Posterior vena cava (tissue), 2 donors: ENCODE measurements around the gene UNK. TPM values are rescaled to one million over a fixed set of nuclear protein-coding genes. Genes with fewer than 3 reads are reported as not detected.

Source experiments
- DNase-seq: peaks from one replicate; pipeline ENCODE4 v3.0.0-alpha.2; 2020; ENCODE audit warnings: low spot score
- intact Hi-C, 2 donors: fragments of 100-400 bp; cut with DNase I; formaldehyde crosslinking; loops; one replicate each; pipeline versions ENCODE4 v1.14.1 to v1.14.2; 2022 to 2023
- total RNA-seq, 2 donors: library from RNA; stranded (reverse); fragmentation: NEBNext Ultra II Directional; extraction: Animal tissue kit (Norgen Biotek cat#: 25700); gene quantifications; one replicate each; pipeline ENCODE4 v1.2.1, GENCODE V29; 2021
- donor health status: DM: yes; HTN: yes; CAD: no.
- donor health status: DM: yes; HTN: yes; CAD: no.

Gene UNK
- total RNA-seq, 2 donors from 2014 or later, result 23.3 to 32.9 TPM

DNA sequence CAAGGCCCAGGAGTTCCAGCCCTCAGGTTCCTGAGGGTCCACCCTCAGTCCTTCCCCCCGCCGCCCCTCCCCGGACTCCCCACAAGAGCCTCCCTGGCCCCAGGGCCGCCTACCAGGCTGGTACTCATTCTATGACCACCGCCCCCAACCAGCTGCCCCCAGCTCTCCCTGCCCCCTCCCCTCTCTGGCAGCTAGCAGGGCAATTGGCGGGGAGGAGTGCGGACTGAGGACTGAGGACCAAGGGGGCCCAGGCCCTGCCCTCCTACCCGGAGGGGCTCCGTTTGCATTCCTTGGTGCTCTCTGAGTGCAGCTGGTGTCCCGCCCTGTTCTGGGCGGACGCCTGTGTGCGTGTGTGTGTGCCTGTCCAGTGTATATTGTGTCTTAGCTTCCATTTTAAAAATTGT lies 40.5 kb downstream of the UNK start:
- intact Hi-C loops, result loop anchor here in 1 of 2 donors (5.0 kb wide), 1 partner anchor 38 kb away; no protein-coding TSS in a partner anchor
- peak; percentile 66 for DNase-seq

DNA sequence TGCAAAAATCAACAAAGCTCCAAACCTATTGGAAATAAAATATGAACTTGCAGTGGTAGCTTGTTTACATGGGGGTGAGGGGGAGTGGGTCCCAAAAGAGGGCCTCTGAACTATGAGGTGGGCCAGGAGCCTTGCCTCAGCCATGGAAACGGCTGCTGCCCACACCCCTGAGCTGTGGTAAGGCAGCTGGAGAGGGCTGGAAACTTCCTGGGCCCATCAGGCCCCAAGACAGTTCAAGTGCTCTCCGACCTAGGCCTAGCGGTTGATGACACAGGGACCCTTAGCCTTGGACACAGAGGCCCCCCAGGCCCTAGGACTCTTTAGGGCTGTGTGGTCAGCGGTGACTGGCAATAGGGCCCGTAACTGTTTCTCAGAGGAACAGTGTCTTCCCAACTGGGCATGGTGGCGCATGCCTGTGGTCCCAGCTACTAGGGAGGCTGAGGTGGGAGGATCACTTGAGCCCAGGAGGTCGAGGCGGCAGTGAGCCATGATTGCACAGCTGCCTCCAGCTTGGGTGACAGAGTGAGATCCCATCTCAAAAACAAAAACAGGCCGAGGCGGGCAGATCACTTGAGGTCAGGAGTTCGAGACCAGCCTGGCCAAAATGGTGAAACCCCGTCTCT lies 41.3 kb downstream of the UNK start:
- intact Hi-C loops, result loop anchor here in 1 of 2 donors (5.0 kb wide), 1 partner anchor 39 kb away; no protein-coding TSS in a partner anchor
- no peak for DNase-seq

DNA sequence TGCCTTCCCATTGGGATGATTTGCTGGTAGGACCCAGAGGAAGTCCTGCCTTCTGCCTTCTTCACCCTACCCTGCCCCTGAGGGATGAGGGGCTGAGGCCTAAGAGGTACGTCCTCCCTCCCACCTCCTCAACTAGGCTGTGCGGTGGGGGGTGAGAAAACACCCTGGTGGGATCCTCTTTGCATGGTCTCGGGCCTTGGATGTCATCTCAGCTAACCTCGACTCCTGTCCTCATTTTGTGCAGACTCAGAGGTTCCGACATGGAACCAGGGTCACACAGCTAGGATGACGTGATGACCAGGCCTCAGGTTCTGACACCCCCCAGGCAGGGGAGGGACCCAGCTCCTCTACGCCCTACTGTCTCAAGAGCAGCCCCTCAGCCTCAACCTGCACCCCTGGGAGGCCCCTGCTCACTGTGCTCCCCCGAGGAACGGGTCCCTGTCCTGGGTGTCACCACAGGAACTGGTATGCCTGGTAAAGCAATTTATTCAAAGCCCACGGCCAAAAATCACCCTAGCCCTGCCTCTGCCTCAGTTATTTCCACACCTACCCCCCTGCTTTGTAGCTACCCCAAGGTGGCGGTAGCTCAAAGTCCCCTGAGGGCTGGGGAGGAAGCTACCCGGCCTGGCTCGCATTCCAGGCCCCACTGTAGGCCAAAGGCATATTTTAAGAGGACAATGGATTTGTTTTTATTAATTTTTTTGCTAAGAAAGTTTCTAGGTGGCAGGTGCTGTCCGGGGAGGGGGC lies 42.1 kb downstream of the UNK start:
- intact Hi-C loops, result loop anchor here in 1 of 2 donors (5.0 kb wide), 1 partner anchor 39 kb away; no protein-coding TSS in a partner anchor
- DNase-seq, result no peak

DNA sequence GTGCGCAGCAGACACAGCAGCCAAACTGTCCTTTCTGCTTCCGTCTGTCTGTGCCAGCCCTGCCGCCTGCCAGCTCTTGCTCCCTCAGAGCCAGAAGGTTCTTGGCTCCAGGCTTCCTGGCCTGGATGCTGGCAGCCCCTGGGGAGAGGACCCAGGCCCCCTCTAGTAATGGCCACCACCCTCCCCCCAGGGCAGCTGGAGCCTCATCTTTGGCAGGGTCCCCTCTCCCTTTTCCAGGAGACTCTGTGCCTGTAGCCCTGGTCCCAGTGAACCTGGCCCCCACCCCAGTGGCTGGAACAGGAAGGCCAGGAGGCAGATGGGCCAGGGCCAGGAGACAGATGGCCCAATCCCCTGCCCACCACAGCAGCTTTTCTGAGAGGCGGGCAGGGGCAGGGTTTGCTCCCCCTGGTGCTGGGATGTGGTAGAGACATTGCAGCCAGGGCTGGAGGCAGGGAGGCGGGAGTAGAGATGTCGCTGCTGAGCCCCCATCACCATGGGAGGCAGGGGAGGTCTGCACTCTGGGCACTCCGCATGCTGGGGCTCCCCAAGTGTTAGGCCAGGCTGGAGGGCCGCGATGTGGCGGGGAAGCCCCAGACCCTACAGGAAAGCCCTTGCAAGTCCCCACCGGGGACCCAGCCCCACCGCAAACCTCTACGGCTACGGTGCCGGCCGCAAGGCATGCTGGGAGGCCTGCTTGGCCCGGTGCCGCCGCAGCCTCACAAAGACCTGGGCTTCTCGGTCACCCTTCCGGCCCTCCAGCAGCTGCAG lies 42.9 kb downstream of the UNK start:
- DNase-seq, result peak; percentile 89
- intact Hi-C loops, result loop anchor here in 1 of 2 donors (5.0 kb wide), 1 partner anchor 40 kb away; no protein-coding TSS in a partner anchor

DNA sequence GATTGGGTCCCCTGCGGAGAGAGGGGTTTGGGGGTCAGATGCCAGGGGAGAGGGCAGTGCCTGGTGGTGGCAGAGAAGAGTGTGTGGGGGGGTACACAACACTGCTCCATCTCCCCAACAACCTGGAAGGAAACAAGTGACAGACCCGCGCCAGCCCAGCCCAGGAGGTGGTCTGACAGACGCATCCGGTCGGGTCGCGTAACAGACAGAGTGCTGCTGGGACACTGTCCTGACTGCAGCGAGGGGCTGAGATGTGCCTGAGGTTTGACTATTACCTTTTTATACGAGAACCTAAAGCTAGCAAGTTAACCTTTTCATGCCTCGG lies 43.4 kb downstream of the UNK start:
- DNase-seq, result no peak
- intact Hi-C loops, result loop anchor here in 1 of 2 donors (5.0 kb wide), 1 partner anchor 41 kb away; no protein-coding TSS in a partner anchor

DNA sequence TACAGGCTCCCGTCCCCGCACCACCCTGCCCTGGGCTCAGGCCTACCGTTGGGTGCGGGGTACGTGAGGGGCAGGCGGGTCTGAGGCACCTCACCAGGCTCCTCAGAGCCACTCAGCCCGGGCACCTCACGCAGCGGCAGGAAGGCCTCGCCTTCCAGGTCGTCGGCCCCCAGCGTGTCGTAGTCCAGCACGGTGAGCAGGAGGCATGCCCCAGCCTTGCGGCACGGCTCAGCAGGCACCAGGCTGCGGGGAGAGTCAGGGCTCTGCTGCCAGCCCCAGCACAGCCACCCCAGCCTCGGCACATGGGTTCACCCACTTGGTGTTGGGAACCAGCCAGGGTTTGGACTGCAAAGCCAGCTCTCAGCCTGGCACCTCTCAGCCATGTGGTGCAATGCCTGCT lies 44.1 kb downstream of the UNK start:
- no peak for DNase-seq
- intact Hi-C loops, result loop anchor here in 1 of 2 donors (5.0 kb wide), 1 partner anchor 41 kb away; no protein-coding TSS in a partner anchor

DNA sequence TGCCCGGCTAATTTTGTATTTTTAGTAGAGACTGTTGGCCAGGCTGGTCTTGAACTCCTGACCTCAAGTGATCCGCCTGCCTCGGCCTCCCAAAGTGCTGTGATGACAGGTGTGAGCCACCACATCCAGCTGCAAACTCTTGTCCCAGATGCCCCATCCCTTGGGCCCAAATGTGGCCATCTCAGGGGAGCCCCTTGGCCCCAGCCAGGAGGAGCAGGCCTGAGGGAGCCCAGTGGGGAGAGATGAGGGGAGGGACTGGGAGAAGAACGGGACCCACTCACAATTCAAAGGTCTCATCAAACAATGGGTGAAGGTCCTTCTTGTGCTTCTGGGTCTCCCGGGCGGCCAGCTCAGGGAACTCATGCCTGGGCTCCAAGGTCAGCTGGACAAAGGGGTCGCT lies 45.1 kb downstream of the UNK start:
- intact Hi-C loops, result loop anchor here in 1 of 2 donors (5.0 to 10.0 kb wide), 2 partner anchors 42 to 75 kb away; no protein-coding TSS in a partner anchor

DNA sequence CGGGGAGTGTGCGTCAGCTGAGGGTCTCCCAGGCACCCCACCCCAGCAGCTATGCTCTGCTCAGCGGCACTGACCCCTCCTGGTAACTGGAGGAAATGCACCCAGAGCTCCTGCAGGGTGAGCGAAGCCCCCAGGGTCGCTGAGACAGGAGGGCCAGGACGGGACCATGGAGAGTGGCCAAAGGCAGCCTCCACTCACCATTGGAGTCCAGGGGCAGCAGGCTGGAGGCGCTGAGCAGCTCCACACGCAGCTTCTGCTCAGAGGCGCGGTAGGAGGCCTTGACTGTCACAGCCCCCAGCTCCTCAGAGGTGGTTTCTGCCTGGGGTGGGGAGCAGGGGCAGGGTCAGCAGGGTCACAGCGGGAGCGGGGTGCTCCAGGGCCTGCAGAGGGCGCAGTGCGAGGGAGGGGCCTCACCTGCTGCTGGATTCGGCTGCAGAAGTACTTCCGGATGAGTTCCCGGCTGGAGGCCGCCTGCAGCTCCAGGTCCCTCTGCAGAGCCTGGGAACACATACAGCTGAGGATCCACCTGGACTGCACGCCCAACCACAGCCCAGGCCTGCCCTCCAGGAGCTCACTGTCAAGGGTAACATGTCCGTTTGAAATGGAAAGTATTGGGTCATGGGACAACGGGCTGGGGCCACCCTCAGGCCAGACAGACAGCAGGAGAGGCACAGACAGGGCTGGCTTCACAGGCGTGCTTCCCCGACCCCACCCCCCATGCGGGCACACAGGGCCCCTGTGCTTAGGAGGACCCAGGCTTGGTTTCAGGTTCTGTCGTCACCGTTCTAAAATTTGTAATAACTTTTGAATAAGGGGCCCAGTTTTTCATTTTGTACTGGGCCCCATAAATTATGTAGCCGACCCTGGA lies 45.8 kb downstream of the UNK start:
- DNase-seq, result no peak
- intact Hi-C loops, result loop anchor here in 1 of 2 donors (10.0 kb wide), 1 partner anchor 76 kb away; no protein-coding TSS in a partner anchor

More for the DNA sequence above, 45.1 kb downstream of the UNK start:
- DNase-seq, result no peak

DNA sequence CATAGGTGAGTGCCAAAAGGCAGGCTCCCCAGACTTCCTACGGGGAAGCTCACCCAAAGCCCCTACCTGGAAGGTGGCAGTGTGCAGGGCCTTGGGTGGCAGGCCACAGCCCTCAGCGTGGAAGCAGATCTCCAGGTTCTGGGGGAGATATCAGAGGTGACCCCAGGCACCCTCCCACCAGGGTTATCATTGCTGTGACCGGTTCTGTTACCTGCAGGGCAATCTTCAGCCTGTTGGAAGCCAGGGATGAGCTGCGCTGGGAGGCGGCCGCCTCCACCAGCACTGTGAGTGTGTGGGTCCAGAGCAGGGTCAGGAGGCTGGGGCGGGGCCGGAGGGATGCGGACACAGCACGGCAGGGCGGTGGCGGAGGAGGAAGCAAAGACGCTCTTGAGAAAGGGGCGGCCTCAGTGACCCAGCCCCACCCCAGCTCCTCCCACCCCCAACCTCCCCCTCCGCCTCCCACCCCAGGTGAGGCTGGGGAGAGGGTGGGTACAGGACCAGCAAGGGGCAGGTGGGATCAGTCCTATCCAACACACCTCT lies 46.5 kb downstream of the UNK start:
- intact Hi-C loops, result loop anchor here in 1 of 2 donors (10.0 kb wide), 1 partner anchor 76 kb away; no protein-coding TSS in a partner anchor
- DNase-seq, result no peak

DNA sequence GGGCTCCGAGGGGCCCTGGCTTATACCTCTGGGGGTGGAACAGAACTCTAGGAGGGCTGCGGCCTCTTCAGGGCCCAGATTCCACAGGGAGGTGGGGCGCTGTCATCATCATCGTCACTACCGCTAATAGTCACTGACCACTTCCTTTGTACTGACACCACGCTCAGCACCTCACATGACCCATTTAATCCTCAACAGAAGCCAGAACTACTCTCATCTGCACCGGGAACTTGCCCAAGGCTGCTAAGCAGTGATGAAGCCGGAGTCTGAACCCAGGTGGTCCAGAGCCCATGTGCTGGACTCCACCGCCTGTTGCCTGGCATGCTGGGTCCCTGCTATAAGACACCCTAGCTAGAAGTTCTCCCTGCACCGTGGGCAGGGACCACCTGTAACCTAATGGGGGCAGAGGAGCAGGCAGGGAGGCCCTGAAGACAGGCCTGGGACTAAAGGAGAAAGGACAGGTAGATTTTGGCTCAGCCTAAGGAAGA lies 47.6 kb downstream of the UNK start:
- no peak for DNase-seq
- intact Hi-C loops, result loop anchor here in 1 of 2 donors (10.0 kb wide), 1 partner anchor 77 kb away; no protein-coding TSS in a partner anchor

DNA sequence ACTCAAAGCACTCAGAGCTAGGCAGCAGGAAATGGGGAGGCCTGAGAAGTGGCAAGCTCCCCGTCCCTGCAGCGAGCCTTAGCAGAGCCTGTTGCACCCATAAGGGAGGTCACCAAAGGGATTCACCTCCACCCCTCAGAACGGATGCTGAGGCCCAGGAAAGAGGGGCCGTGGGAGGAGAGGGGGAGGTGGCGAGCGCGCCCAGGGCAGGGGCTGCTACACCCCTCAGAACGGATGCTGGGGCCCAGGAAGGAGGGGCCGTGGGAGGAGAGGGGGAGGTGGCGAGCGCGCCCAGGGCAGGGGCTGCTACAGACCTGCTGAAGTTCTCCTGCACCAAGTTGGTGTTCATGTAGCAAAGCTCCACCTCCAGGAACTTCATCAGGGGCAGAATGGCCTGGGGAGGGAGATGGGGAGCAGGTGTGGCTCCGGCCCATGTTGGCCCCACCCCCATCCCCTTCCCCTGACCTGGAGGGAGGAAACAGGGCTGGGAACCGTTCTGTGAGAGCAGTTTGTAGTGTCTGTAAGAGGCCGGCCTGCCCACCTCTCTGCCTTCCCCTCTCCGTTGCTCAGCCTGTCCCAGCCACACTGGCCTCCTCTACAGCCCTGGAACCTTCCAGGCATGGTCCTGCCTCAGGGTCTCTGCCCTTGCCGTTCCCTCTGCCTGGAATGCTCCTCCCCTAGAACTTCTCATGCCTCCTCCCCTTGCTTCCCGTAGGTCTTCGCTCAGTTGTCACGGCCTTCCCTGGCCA lies 48.2 kb downstream of the UNK start:
- no peak for DNase-seq
- intact Hi-C loops, result loop anchor here in 1 of 2 donors (10.0 kb wide), 1 partner anchor 78 kb away; no protein-coding TSS in a partner anchor

DNA sequence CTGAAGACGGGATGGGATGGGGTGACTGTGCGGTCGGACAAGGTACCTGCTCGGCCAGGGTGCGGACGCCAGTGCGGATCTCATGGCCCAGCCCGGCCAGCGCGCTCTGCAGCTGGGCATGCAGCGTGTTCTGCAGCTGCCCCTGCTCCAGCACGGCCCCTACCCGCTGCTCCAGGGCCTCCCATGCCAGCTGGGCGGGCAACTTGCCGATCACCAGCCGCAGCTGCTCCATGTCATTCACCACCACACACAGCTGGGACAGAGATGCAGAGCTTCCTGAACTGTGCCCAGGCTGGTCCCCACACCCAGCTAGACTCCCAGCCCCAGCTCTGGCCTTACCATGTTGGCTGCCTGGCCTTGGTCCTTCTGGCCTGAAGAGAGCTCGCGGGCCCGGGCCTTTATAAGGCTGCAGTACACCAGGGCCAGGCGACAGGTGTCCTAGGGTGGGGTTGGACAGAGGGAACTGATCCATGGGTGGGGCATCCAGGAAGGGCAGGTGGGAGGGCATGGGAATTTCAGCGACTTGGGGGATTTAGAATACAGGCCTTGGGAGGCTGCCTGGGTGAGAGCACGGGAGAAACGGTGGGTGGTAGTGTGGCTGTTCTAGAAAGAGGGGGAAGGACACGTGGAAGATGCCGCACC lies 49.8 kb downstream of the UNK start:
- intact Hi-C loops, result loop anchor here in 1 of 2 donors (10.0 kb wide), 1 partner anchor 80 kb away; no protein-coding TSS in a partner anchor
- no peak for DNase-seq

DNA sequence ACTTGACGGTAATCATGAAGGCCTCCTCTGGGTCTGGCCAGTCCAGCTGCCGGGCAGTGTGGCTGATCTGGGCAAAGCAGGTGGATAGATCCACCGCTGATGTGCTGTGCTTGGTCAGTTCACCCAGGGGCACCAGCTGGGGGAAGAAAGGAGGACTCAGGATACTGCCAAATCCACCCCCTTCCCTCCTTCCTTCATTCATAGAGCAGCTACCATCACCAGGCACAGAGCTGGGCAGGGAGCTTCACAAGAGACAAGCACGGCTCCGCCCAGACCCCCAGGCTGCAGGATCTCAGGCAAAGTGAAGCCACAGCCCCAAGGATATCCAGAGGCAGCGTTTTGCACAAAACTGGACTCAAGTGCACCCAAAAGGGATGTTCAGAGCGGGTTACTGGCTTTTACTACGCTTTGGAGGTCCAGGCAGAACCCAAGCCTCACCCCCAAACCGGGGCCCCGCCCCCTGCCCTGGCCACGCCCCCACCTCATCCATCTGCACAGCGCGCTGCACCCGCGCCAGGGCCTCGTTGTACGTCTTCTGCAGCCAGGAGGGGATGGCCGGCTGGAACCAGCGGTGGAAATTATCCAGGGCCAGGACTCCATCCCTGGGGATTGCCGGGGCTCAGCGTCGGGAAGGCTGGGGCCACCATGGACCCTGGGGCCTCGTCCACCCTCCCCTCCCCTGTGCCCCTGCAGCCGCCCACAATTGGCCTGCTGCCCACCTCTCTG lies 50.5 kb downstream of the UNK start:
- intact Hi-C loops, result loop anchor here in 1 of 2 donors (5.0 to 10.0 kb wide), 2 partner anchors 43 to 80 kb away; no protein-coding TSS in a partner anchor
- DNase-seq, result no peak

DNA sequence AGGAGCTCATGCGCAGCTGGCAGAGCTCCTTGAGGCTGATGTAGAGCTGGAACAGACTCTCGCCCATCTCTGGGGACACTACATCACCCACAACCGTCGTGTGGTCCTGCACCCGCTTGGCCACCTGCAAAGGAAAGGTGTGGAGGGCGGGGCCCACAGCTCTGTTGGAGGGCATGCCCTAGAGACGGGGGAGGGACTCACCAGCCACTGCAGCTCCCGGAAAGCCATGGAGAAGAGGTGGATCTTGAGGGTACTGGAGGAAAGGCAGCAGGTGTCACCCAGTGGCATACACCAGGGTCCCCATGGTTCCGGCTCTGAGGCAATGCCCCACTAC lies 51.0 kb downstream of the UNK start:
- intact Hi-C loops, result loop anchor here in 1 of 2 donors (5.0 to 10.0 kb wide), 2 partner anchors 43 to 81 kb away; no protein-coding TSS in a partner anchor
- DNase-seq, result no peak

DNA sequence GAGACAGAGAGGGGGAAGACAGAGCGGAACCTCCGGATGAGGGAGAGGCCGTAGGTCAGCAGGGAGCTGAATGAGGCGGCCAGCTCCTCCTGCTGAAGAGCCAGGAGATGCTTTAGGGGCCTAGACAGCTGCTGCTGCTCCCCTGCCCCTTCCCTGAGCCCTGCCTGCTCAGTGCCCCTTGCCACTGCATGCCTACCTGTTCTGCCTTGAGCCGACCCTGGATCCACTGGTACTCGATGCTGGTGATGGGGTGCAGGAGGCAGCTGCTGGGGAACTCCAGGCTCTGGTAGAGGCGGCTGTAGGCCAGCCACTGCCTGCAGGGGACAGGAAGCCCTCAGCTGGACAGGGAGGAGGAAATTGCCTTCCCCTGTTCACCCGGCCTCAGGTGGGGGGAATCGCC lies 52.0 kb downstream of the UNK start:
- no peak for DNase-seq
- intact Hi-C loops, result loop anchor here in 1 of 2 donors (5.0 to 10.0 kb wide), 2 partner anchors 44 to 82 kb away; no protein-coding TSS in a partner anchor

DNA sequence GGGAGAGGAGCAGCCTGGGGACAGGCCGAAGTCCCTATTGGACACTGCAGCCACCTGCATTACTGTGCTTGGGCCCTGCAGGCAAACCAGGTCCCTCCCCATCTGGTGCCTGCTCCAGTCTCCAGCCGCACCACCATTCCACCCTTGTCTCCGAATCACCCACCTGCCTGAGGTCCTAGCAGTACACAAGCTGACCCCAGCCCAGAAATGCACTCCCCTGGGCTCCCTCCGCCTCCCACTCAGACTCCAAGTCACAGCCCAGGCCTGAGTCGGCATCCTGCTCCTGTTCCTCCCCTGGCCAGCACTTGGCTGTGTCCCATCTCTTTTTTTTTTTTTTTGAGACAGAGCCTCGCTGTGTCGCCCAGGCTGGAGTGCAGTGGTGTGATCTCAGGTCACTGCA lies 53.3 kb downstream of the UNK start:
- no peak for DNase-seq
- intact Hi-C loops, result loop anchor here in 1 of 2 donors (5.0 to 10.0 kb wide), 2 partner anchors 46 to 83 kb away; no protein-coding TSS in a partner anchor
